Stimulated activated memory B cell treated with anti-CD40 and anti-IgM and Interleukin-4, amounts not matched to agents 10 μg/mL and 1 μg/mL and 100 μg/mL, for 72 hours (primary cell): ENCODE results near the gene MYH2.

ENCODE experiments used
- ATAC-seq: fragments of 150-1000 bp; cut with Tn5 transposase; 2 replicates; pipeline ENCODE4 v1.10.0; 2021
- H3K27ac Mint-ChIP-seq: one replicate; pipeline ENCODE4 v1.8.0; 2022; ENCODE audit warnings: mild to moderate bottlenecking, mixed read lengths
- H3K27me3 Mint-ChIP-seq: one replicate; pipeline ENCODE4 v1.8.0; 2022; ENCODE audit warnings: mixed read lengths
- H3K36me3 Mint-ChIP-seq: one replicate; pipeline ENCODE4 v1.8.0; 2022; ENCODE audit warnings: mixed read lengths
- H3K4me1 Mint-ChIP-seq: one replicate; pipeline ENCODE4 v1.8.0; 2022; ENCODE audit warnings: mixed read lengths
- H3K4me3 Mint-ChIP-seq: one replicate; pipeline ENCODE4 v1.8.0; 2022; ENCODE audit warnings: mild to moderate bottlenecking, moderate library complexity, mixed read lengths
- H3K9me3 Mint-ChIP-seq: one replicate; pipeline ENCODE4 v1.8.0; 2022; ENCODE audit warnings: mixed read lengths

Gene MYH2

GRCh38 chr17:10532026-10532425, 17.4 kb downstream of the MYH2 start:
- peaks cover 6% of the 10 kb centered on the region for H3K27me3 Mint-ChIP-seq
- no peak overlapping the region for H3K27ac Mint-ChIP-seq
- H3K4me3 Mint-ChIP-seq: no peak overlapping the region
- no peaks in the 10 kb centered on the region for H3K9me3 Mint-ChIP-seq
- no peaks in the 10 kb centered on the region for H3K4me1 Mint-ChIP-seq
- no peaks in the 10 kb centered on the region for H3K36me3 Mint-ChIP-seq
- no peak for ATAC-seq

GRCh38 chr17:10527419-10527818, 22.0 kb downstream of the MYH2 start:
- peaks cover 6% of the 10 kb centered on the region for H3K9me3 Mint-ChIP-seq
- no peak overlapping the region for H3K4me3 Mint-ChIP-seq
- H3K27me3 Mint-ChIP-seq: no peaks in the 10 kb centered on the region
- no peak for ATAC-seq
- no peaks in the 10 kb centered on the region for H3K36me3 Mint-ChIP-seq
- H3K27ac Mint-ChIP-seq: no peak overlapping the region
- no peaks in the 10 kb centered on the region for H3K4me1 Mint-ChIP-seq

- H3K27me3 Mint-ChIP-seq: no peaks in the 10 kb centered on the region
Measured at GRCh38 chr17:10526517-10526916, 22.9 kb downstream of the MYH2 start.

GRCh38 chr17:10523064-10523463, 26.4 kb downstream of the MYH2 start:
- H3K4me3 Mint-ChIP-seq: no peak overlapping the region
- no peaks in the 10 kb centered on the region for H3K27me3 Mint-ChIP-seq
- peaks cover 6% of the 10 kb centered on the region for H3K9me3 Mint-ChIP-seq
- no peaks in the 10 kb centered on the region for H3K36me3 Mint-ChIP-seq
- no peak overlapping the region for H3K27ac Mint-ChIP-seq
- no peak for ATAC-seq
- H3K4me1 Mint-ChIP-seq: no peaks in the 10 kb centered on the region

More at GRCh38 chr17:10526517-10526916, 22.9 kb downstream of the MYH2 start:
- Mint-ChIP-seq H3K4me3 (no peak overlapping the region), H3K36me3 (no peaks in the 10 kb centered on the region), H3K27ac (no peak overlapping the region), H3K9me3 (peaks cover 6% of the 10 kb centered on the region), H3K4me1 (no peaks in the 10 kb centered on the region)
- ATAC-seq: no peak

- ATAC-seq: no peak
- no peak overlapping the region for H3K27ac Mint-ChIP-seq
Measured at GRCh38 chr17:10521949-10522348, 27.5 kb downstream of the MYH2 start.

GRCh38 chr17:10518271-10519037, 31.0 kb downstream of the MYH2 start, which contains the start of gene MYH1:
Gene MYH1 (minus strand): TSS chr17:10518542. CDS start chr17:10516642, 1,900 bp downstream.
- no peak within 1 kb of the TSS for H3K4me3 Mint-ChIP-seq
- peaks cover 4% of the 10 kb centered on the region for H3K9me3 Mint-ChIP-seq
- no peak for ATAC-seq

More at GRCh38 chr17:10521949-10522348, 27.5 kb downstream of the MYH2 start:
- no peaks in the 10 kb centered on the region for H3K4me1 Mint-ChIP-seq
- no peaks in the 10 kb centered on the region for H3K27me3 Mint-ChIP-seq
- H3K9me3 Mint-ChIP-seq: peaks cover 6% of the 10 kb centered on the region
- H3K4me3 Mint-ChIP-seq: no peak overlapping the region
- H3K36me3 Mint-ChIP-seq: no peaks in the 10 kb centered on the region

GRCh38 chr17:10516638-10517037, 32.8 kb downstream of the MYH2 start:
- no peak for ATAC-seq
- Mint-ChIP-seq H3K27me3 (no peaks in the 10 kb centered on the region), H3K4me1 (no peaks in the 10 kb centered on the region), H3K4me3 (no peak overlapping the region), H3K27ac (no peak overlapping the region), H3K36me3 (no peaks in the 10 kb centered on the region), H3K9me3 (no peaks in the 10 kb centered on the region)

More at GRCh38 chr17:10518271-10519037, 31.0 kb downstream of the MYH2 start, which contains the start of gene MYH1:
- Mint-ChIP-seq H3K27me3 (no peaks in the 10 kb centered on the region), H3K27ac (no peak within 1 kb of the TSS), H3K36me3 (no peaks in the 10 kb centered on the region), H3K4me1 (no peaks in the 10 kb centered on the region)

GRCh38 chr17:10516065-10516464, 33.4 kb downstream of the MYH2 start:
- Mint-ChIP-seq H3K27ac (no peak overlapping the region), H3K4me1 (no peaks in the 10 kb centered on the region), H3K4me3 (no peak overlapping the region), H3K27me3 (no peaks in the 10 kb centered on the region), H3K36me3 (no peaks in the 10 kb centered on the region), H3K9me3 (no peaks in the 10 kb centered on the region)
- ATAC-seq: no peak

GRCh38 chr17:10513299-10514067, 36.0 kb downstream of the MYH2 start:
- no peak overlapping the region for H3K27ac Mint-ChIP-seq
- no peak for ATAC-seq
- H3K4me1 Mint-ChIP-seq: no peaks in the 10 kb centered on the region
- no peak overlapping the region for H3K4me3 Mint-ChIP-seq
- no peaks in the 10 kb centered on the region for H3K36me3 Mint-ChIP-seq
- no peaks in the 10 kb centered on the region for H3K9me3 Mint-ChIP-seq
- H3K27me3 Mint-ChIP-seq: no peaks in the 10 kb centered on the region

- no peaks in the 10 kb centered on the region for H3K36me3 Mint-ChIP-seq
- no peak overlapping the region for H3K27ac Mint-ChIP-seq
- H3K4me3 Mint-ChIP-seq: no peak overlapping the region
- no peaks in the 10 kb centered on the region for H3K9me3 Mint-ChIP-seq
- ATAC-seq: no peak
- H3K4me1 Mint-ChIP-seq: no peaks in the 10 kb centered on the region
- H3K27me3 Mint-ChIP-seq: no peaks in the 10 kb centered on the region
Measured at GRCh38 chr17:10512856-10513255, 36.6 kb downstream of the MYH2 start.

- no peak overlapping the region for H3K27ac Mint-ChIP-seq
- no peak overlapping the region for H3K4me3 Mint-ChIP-seq
- H3K27me3 Mint-ChIP-seq: peaks cover 7% of the 10 kb centered on the region
Measured at GRCh38 chr17:10499950-10500349, 49.5 kb downstream of the MYH2 start.

GRCh38 chr17:10492004-10492403, 57.5 kb downstream of the MYH2 start:
- no peak overlapping the region for H3K27ac Mint-ChIP-seq
- ATAC-seq: no peak
- H3K27me3 Mint-ChIP-seq: no peaks in the 10 kb centered on the region
- H3K4me3 Mint-ChIP-seq: no peak overlapping the region
- H3K4me1 Mint-ChIP-seq: no peaks in the 10 kb centered on the region
- H3K9me3 Mint-ChIP-seq: peaks cover 28% of the 10 kb centered on the region
- H3K36me3 Mint-ChIP-seq: peaks cover 11% of the 10 kb centered on the region

More at GRCh38 chr17:10499950-10500349, 49.5 kb downstream of the MYH2 start:
- peaks cover 2% of the 10 kb centered on the region for H3K9me3 Mint-ChIP-seq
- no peaks in the 10 kb centered on the region for H3K4me1 Mint-ChIP-seq
- H3K36me3 Mint-ChIP-seq: no peaks in the 10 kb centered on the region
- ATAC-seq: no peak

- ATAC-seq: no peak
- Mint-ChIP-seq H3K9me3 (peaks cover 19% of the 10 kb centered on the region), H3K4me1 (no peaks in the 10 kb centered on the region)
Measured at GRCh38 chr17:10482252-10482651, 67.2 kb downstream of the MYH2 start.

GRCh38 chr17:10477701-10478100, 71.8 kb downstream of the MYH2 start:
- Mint-ChIP-seq H3K9me3 (peaks cover 4% of the 10 kb centered on the region), H3K36me3 (no peaks in the 10 kb centered on the region), H3K27ac (no peak overlapping the region), H3K27me3 (no peaks in the 10 kb centered on the region), H3K4me3 (no peak overlapping the region), H3K4me1 (no peaks in the 10 kb centered on the region)
- ATAC-seq: no peak

More at GRCh38 chr17:10482252-10482651, 67.2 kb downstream of the MYH2 start:
- H3K27ac Mint-ChIP-seq: no peak overlapping the region
- no peak overlapping the region for H3K4me3 Mint-ChIP-seq
- H3K27me3 Mint-ChIP-seq: no peaks in the 10 kb centered on the region
- no peaks in the 10 kb centered on the region for H3K36me3 Mint-ChIP-seq

GRCh38 chr17:10474536-10474935, 74.9 kb downstream of the MYH2 start:
- Mint-ChIP-seq H3K4me3 (no peak overlapping the region), H3K27me3 (no peaks in the 10 kb centered on the region), H3K9me3 (no peaks in the 10 kb centered on the region), H3K27ac (no peak overlapping the region), H3K36me3 (no peaks in the 10 kb centered on the region), H3K4me1 (no peaks in the 10 kb centered on the region)
- ATAC-seq: no peak
